GM23338 (cell line): ENCODE results near the gene SGSH. TPM values are rescaled to one million over a fixed set of nuclear protein-coding genes. Genes with fewer than 3 reads are reported as not detected.

Experiments
- ATAC-seq: fragments of 200-7000 bp; cut with Tn5 transposase; 3 replicates; pipeline ENCODE4 v1.9.1; 2020
- DNase-seq: peaks from one replicate; pipeline ENCODE4 v3.0.0-alpha.2; 2015; ENCODE audit warnings: low spot score
- H2AFZ ChIP-seq: fragments of 200-600 bp; sonication (generic); 2 replicates; pipeline ENCODE4 v1.8.0; 2016; ENCODE audit warnings: antibody characterized with exemption, mild to moderate bottlenecking, moderate library complexity
- H3F3A ChIP-seq: fragments of 200-600 bp; sonication (generic); replicated peaks from 2 replicates; pipeline ENCODE4 v1.8.0; 2017; ENCODE audit warnings: antibody characterized with exemption, mixed run types, low read depth
- H3K27ac ChIP-seq: fragments of 200-600 bp; sonication (generic); 2 replicates; pipeline ENCODE4 v1.6.1; 2016; ENCODE audit warnings: low read depth
- H3K27me3 ChIP-seq: fragments of 200-600 bp; sonication (generic); 2 replicates; pipeline ENCODE4 v1.8.0; 2016; ENCODE audit warnings: mild to moderate bottlenecking, mixed run types, moderate library complexity; ENCODE audit not compliant: insufficient read depth
- H3K36me3 ChIP-seq: fragments of 200-600 bp; sonication (generic); 2 replicates; pipeline ENCODE4 v1.8.0; 2016; ENCODE audit warnings: mild to moderate bottlenecking; ENCODE audit not compliant: insufficient read depth
- H3K4me1 ChIP-seq: fragments of 200-600 bp; sonication (generic); 2 replicates; pipeline ENCODE4 v1.8.0; 2016; ENCODE audit warnings: mild to moderate bottlenecking, moderate library complexity; ENCODE audit not compliant: insufficient read depth
- H3K4me2 ChIP-seq: fragments of 200-600 bp; sonication (generic); 2 replicates; pipeline ENCODE4 v1.7.1; 2017; ENCODE audit warnings: mixed run types
- H3K4me3 ChIP-seq: fragments of 200-600 bp; sonication (generic); 2 replicates; pipeline ENCODE4 v1.6.1; 2016; ENCODE audit warnings: mixed run types
- H3K79me2 ChIP-seq: fragments of 200-600 bp; sonication (generic); replicated peaks from 2 replicates; pipeline ENCODE4 v1.8.0; 2017; ENCODE audit warnings: mild to moderate bottlenecking; ENCODE audit not compliant: insufficient read depth
- H3K9me2 ChIP-seq: fragments of 200-600 bp; sonication (generic); 2 replicates; pipeline ENCODE4 v1.8.0; 2017; ENCODE audit not compliant: insufficient read depth
- H4K20me1 ChIP-seq: fragments of 200-600 bp; sonication (generic); replicated peaks from 2 replicates; pipeline ENCODE4 v1.8.0; 2017; ENCODE audit warnings: mild to moderate bottlenecking; ENCODE audit not compliant: insufficient read depth
- H3K27ac Mint-ChIP-seq: 2 replicates; pipeline ENCODE4 v1.8.0; 2020; ENCODE audit warnings: inconsistent platforms, mild to moderate bottlenecking, moderate library complexity, mixed read lengths
- H3K27me3 Mint-ChIP-seq: 3 replicates; pipeline ENCODE4 v1.8.0; 2022; ENCODE audit warnings: low read depth, mild to moderate bottlenecking, moderate library complexity, mixed read lengths, inconsistent platforms; ENCODE audit not compliant: insufficient read depth, poor library complexity
- H3K36me3 Mint-ChIP-seq: 3 replicates; pipeline ENCODE4 v1.8.0; 2021; ENCODE audit warnings: low read depth, mild to moderate bottlenecking, inconsistent platforms, moderate library complexity, mixed read lengths
- H3K4me1 Mint-ChIP-seq: 3 replicates; pipeline ENCODE4 v1.8.0; 2020; ENCODE audit warnings: mild to moderate bottlenecking, inconsistent platforms, mixed read lengths
- H3K4me3 Mint-ChIP-seq: 3 replicates; pipeline ENCODE4 v1.8.0; 2021; ENCODE audit warnings: moderate library complexity, mild to moderate bottlenecking, inconsistent platforms, mixed read lengths
- H3K9me3 Mint-ChIP-seq: 3 replicates; pipeline ENCODE4 v1.8.0; 2020; ENCODE audit warnings: moderate library complexity, mild to moderate bottlenecking, inconsistent platforms, mixed read lengths
- CREB1 ChIP-seq: fragments of 250-450 bp; sonication (Bioruptor Pico); IDR thresholded peaks from 2 replicates; pipeline ENCODE4 v1.5.0; 2020; ENCODE audit warnings: low read depth, mild to moderate bottlenecking, moderate library complexity
- ETS1 ChIP-seq: IDR thresholded peaks from 2 replicates; pipeline ENCODE4 v1.6.1; 2016; ENCODE audit warnings: antibody characterized with exemption
- EZH2 ChIP-seq: fragments of 200-600 bp; sonication (generic); IDR thresholded peaks from one replicate; pipeline ENCODE4 v1.8.0; 2017; ENCODE audit warnings: antibody characterized with exemption, mild to moderate bottlenecking, low read depth; ENCODE audit not compliant: unreplicated experiment
- EZH2phosphoT487 ChIP-seq: fragments of 200-600 bp; sonication (generic); IDR thresholded peaks from one replicate; pipeline ENCODE4 v1.8.1; 2018; ENCODE audit warnings: antibody characterized with exemption; ENCODE audit not compliant: unreplicated experiment
- JUNB ChIP-seq: IDR thresholded peaks from one replicate; pipeline ENCODE4 v1.6.1; 2016; ENCODE audit warnings: antibody characterized with exemption; ENCODE audit not compliant: unreplicated experiment
- NANOG ChIP-seq: IDR thresholded peaks from 2 replicates; pipeline ENCODE4 v1.6.1; 2016; ENCODE audit warnings: antibody characterized with exemption, borderline replicate concordance
- POLR2AphosphoS5 ChIP-seq: IDR thresholded peaks from 2 replicates; pipeline ENCODE4 v1.6.1; 2016; ENCODE audit warnings: antibody characterized with exemption, low read depth
- REST ChIP-seq: IDR thresholded peaks from one replicate; pipeline ENCODE4 v1.6.1; 2018; ENCODE audit warnings: antibody characterized with exemption; ENCODE audit not compliant: unreplicated experiment
- STAT1 ChIP-seq: IDR thresholded peaks from one replicate; pipeline ENCODE4 v1.6.1; 2016; ENCODE audit warnings: antibody characterized with exemption; ENCODE audit not compliant: unreplicated experiment
- ZNF114 ChIP-seq: fragments of 250-450 bp; sonication (Bioruptor Pico); IDR thresholded peaks from 2 replicates; pipeline ENCODE4 v1.5.0; 2020; ENCODE audit warnings: mild to moderate bottlenecking, moderate library complexity
- ZNF331 ChIP-seq: fragments of 250-450 bp; sonication (Bioruptor Pico); IDR thresholded peaks from 2 replicates; pipeline ENCODE4 v1.5.0; 2020; ENCODE audit warnings: low read depth, mild to moderate bottlenecking, moderate library complexity
- ZNF462 ChIP-seq: fragments of 250-450 bp; sonication (Bioruptor Pico); IDR thresholded peaks from 2 replicates; pipeline ENCODE4 v1.5.0; 2020; ENCODE audit warnings: mild to moderate bottlenecking, moderate library complexity
- polyA plus RNA-seq: library from polyadenylated mRNA; unstranded; fragments of >200 nt; fragmentation: Nextera tagmentation; extraction: Ambion mirVana; gene quantifications from 2 replicates; pipeline ENCODE4 v1.2.1, GENCODE V29; 2016
- total RNA-seq: library from RNA; depleted of rRNA; stranded (reverse); fragments of >200 nt; shearing (Covaris generic); gene quantifications from 2 replicates; pipeline ENCODE4 v1.2.3, GENCODE V29; 2014
- TF ChIP-seq, protein P1 (sequence below), 2 experiments: fragments of 200-600 bp in 1 of 2; sonication (generic) in 1 of 2; conservative IDR thresholded peaks; 2 replicates each; pipeline versions ENCODE4 v1.5.1 to v1.6.1; 2016 to 2017; ENCODE audit warnings: antibody characterized with exemption in 2 of 2, low read depth in 2 of 2, mild to moderate bottlenecking in 2 of 2, moderate library complexity in 1 of 2

Gene SGSH
- total and polyA plus RNA-seq, 2 experiments from 2014 or later, result 9.6 to 17.5 TPM

DNA sequence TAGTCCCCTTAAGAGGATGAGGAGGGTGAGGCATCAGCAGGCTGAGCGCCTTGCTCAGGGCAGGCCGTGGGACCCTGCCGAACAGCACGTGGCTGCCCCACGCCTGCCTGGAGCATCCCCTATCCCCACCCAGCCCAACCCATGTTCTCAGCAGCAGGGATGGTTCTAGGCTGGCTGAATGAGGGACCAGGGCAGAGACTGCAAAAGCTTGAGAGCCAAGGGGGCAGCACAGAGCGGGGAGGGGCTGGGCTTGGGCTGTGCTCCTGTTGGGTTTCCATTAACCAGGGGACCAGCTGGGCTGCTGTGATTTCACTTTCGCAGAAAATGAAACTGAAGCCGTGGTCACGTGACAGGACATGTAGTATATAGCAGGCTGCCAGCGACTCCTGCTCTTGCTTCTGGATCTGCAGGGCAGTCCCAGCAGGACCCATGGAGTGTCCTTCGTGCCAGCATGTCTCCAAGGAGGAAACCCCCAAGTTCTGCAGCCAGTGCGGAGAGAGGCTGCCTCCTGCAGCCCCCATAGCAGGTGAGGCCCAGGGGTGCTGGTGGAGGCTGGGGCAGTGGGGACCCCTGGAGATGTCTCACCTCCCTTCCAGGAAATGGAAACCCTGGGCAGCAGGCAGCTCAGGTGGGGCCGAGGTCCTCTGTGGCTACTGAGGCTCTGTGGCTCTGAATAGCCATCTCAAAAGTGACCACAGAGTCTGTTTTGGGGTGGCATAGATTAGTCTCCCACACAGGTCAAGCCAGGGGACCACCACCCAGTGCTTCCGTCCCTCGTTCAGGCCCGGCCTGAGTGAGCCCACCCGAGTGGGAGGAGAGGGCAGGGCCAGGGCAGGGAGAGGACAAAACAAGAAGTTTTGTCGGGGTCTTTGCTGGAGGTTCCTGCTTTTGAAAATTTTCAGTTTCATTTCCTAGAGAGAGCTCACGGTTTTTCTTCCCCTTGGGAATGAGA, 43.4 kb upstream of the SGSH start:
- ATAC-seq (peak; percentile 5), DNase-seq (peak; percentile 42)
- H3K4me1 Mint-ChIP-seq, result peaks cover 36% of the 10 kb centered on the region
- H3K36me3 ChIP-seq, result no peaks in the 10 kb centered on the region
- H3K4me2 ChIP-seq, result no peak overlapping the region; the same call in 1 of the 2 replicates
- peaks cover 19% of the 10 kb centered on the region for H3F3A ChIP-seq
- H3K27me3 Mint-ChIP-seq, result peaks cover 25% of the 10 kb centered on the region
- peaks cover 28% of the 10 kb centered on the region for H3K36me3 Mint-ChIP-seq
- H3K9me2 ChIP-seq, result no peaks in the 10 kb centered on the region
- no peak overlapping the region for H2AFZ ChIP-seq
- no peaks in the 10 kb centered on the region; the same call in 2 of the 3 replicates for H3K9me3 Mint-ChIP-seq
- H3K4me3 ChIP-seq, result no peak overlapping the region
- no peaks in the 10 kb centered on the region for H4K20me1 ChIP-seq
- H3K79me2 ChIP-seq, result 0 out of 2 replicates have a peak, but pooled peaks cover 3% of the 10 kb centered on the region
- H3K4me1 ChIP-seq, result peaks cover 23% of the 10 kb centered on the region
- TF ChIP-seq ZNF114 (CRISPR knock-in tag), result no peak
- no peak for TF ChIP-seq ZNF462 (CRISPR knock-in tag)
- TF ChIP-seq, protein P1, sequence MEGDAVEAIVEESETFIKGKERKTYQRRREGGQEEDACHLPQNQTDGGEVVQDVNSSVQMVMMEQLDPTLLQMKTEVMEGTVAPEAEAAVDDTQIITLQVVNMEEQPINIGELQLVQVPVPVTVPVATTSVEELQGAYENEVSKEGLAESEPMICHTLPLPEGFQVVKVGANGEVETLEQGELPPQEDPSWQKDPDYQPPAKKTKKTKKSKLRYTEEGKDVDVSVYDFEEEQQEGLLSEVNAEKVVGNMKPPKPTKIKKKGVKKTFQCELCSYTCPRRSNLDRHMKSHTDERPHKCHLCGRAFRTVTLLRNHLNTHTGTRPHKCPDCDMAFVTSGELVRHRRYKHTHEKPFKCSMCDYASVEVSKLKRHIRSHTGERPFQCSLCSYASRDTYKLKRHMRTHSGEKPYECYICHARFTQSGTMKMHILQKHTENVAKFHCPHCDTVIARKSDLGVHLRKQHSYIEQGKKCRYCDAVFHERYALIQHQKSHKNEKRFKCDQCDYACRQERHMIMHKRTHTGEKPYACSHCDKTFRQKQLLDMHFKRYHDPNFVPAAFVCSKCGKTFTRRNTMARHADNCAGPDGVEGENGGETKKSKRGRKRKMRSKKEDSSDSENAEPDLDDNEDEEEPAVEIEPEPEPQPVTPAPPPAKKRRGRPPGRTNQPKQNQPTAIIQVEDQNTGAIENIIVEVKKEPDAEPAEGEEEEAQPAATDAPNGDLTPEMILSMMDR (conservative IDR thresholded peaks at IDR 0.05; ENCODE audit: low read depth in 2 of 2), result no peak
- no peak for TF ChIP-seq STAT1
- TF ChIP-seq POLR2AphosphoS5, result no peak
- TF ChIP-seq EZH2, result no peak
- no peak for TF ChIP-seq JUNB
- TF ChIP-seq NANOG, result no peak
- TF ChIP-seq EZH2phosphoT487, result no peak
- TF ChIP-seq REST, result no peak
- no peak for TF ChIP-seq ETS1
- TF ChIP-seq CREB1, result no peak
- TF ChIP-seq ZNF331, result no peak
- H3K27me3 ChIP-seq, result no peaks in the 10 kb centered on the region
- H3K4me3 Mint-ChIP-seq, result no peak overlapping the region
- H3K27ac ChIP-seq, result peak overlapping the region; percentile 50; the same call in 1 of the 2 replicates
- peak overlapping the region; percentile 90 for H3K27ac Mint-ChIP-seq
